ENCODE measurements around the gene INTS13. TPM values are rescaled to one million over a fixed set of nuclear protein-coding genes. Genes with fewer than 3 reads are reported as not detected.

INTS13 gene
- total RNA-seq, 1 donor from 2014 or later: 70.8 TPM

DNA sequence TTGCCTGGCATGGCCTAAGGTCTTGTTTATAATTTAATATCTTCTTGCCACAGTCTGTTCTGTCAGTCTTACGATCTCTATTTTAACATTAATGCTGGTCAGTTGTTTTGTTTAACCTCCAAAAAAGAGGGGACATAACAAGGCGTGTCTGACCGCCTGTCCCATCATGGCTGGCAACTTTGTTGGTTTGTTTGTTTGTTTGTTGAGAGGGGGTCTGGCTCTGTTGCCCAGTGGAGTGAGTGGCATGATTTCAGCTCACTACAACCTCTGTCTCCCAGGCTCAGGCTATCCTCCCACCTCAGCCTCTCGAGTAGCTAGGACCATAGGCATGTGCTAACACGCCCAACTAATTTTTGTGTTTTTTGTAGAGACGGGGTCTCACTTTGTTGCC, 68.7 kb downstream of the INTS13 start:
- peaks cover 2% of the 10 kb centered on the region for H3K4me1 Mint-ChIP-seq
- H3K36me3 Mint-ChIP-seq: no peaks in the 10 kb centered on the region
- H3K79me2 ChIP-seq (ENCODE audit: low read depth): no peaks in the 10 kb centered on the region
- no peak overlapping the region for H2AFZ ChIP-seq (replicated peaks)
- H3K36me3 ChIP-seq: no peaks in the 10 kb centered on the region
- H3K4me3 Mint-ChIP-seq: no peak overlapping the region
- no peak overlapping the region for H3K27ac ChIP-seq
- DNase-seq (ENCODE audit: low spot score): no peak
- H3K27me3 Mint-ChIP-seq (ENCODE audit: insufficient read depth, low read depth): no peaks in the 10 kb centered on the region
- H3K27ac Mint-ChIP-seq: no peak overlapping the region
- TF ChIP-seq, protein P1, sequence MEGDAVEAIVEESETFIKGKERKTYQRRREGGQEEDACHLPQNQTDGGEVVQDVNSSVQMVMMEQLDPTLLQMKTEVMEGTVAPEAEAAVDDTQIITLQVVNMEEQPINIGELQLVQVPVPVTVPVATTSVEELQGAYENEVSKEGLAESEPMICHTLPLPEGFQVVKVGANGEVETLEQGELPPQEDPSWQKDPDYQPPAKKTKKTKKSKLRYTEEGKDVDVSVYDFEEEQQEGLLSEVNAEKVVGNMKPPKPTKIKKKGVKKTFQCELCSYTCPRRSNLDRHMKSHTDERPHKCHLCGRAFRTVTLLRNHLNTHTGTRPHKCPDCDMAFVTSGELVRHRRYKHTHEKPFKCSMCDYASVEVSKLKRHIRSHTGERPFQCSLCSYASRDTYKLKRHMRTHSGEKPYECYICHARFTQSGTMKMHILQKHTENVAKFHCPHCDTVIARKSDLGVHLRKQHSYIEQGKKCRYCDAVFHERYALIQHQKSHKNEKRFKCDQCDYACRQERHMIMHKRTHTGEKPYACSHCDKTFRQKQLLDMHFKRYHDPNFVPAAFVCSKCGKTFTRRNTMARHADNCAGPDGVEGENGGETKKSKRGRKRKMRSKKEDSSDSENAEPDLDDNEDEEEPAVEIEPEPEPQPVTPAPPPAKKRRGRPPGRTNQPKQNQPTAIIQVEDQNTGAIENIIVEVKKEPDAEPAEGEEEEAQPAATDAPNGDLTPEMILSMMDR (IDR thresholded peaks at IDR 0.05): no peak
- TF ChIP-seq EZH2 (IDR thresholded peaks at IDR 0.05) (no peak), EZH2phosphoT487 (IDR thresholded peaks at IDR 0.05) (no peak)
- no peaks in the 10 kb centered on the region for H3F3A ChIP-seq (ENCODE audit: low read depth)
- H3K9me3 ChIP-seq (ENCODE audit: low read depth): no peaks in the 10 kb centered on the region
- H3K4me1 ChIP-seq: no peaks in the 10 kb centered on the region
- no peak overlapping the region for H3K4me2 ChIP-seq
- no peaks in the 10 kb centered on the region for H3K9me3 Mint-ChIP-seq
- no peak overlapping the region for H3K4me3 ChIP-seq
- no peaks in the 10 kb centered on the region for H4K20me1 ChIP-seq (ENCODE audit: low read depth)
- no peak overlapping the region for H3K9ac ChIP-seq
- no peaks in the 10 kb centered on the region for H3K27me3 ChIP-seq

DNA sequence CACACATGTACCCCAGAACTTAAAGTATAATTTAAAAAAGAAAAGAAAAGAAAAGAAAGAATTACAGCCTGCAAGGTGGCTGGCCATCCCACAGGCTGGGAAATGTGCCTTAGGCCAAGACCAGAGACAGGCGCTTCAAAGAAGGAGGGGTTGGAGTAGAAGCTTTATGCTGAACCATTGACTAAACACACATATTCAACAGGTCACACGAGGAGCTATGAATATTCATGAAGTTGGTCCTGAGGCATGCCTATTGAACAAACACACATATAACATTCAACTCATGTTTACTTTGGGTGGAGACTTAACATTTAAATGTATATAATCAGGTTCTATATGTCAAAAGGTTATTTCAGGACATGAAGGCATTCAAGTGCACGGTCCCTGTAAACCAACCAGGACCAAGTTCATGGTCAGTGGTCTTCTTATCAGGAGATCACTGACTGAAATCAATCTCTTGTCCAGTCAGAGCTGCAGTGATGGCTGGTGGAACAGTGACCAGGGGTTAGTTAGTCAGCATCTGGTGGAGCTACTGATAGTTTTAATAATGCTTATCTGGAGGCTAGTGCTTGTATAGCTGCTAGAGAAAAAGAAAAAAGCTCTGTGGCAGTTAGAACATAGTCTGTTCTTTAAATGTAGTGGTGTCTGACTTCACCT, 69.2 kb downstream of the INTS13 start:
- H4K20me1 ChIP-seq (ENCODE audit: low read depth): no peaks in the 10 kb centered on the region
- no peaks in the 10 kb centered on the region for H3F3A ChIP-seq (ENCODE audit: low read depth)
- no peak overlapping the region for H3K4me2 ChIP-seq
- no peaks in the 10 kb centered on the region for H3K27me3 Mint-ChIP-seq (ENCODE audit: insufficient read depth, low read depth)
- H3K4me3 Mint-ChIP-seq: no peak overlapping the region
- H3K9ac ChIP-seq: no peak overlapping the region
- no peaks in the 10 kb centered on the region for H3K36me3 Mint-ChIP-seq
- no peaks in the 10 kb centered on the region for H3K27me3 ChIP-seq
- no peak overlapping the region for H3K27ac Mint-ChIP-seq
- TF ChIP-seq EZH2phosphoT487 (IDR thresholded peaks at IDR 0.05) (no peak), EZH2 (IDR thresholded peaks at IDR 0.05) (no peak)
- TF ChIP-seq, protein P1 (IDR thresholded peaks at IDR 0.05): no peak
- no peaks in the 10 kb centered on the region for H3K9me3 ChIP-seq (ENCODE audit: low read depth)
- no peaks in the 10 kb centered on the region for H3K79me2 ChIP-seq (ENCODE audit: low read depth)
- H3K4me3 ChIP-seq: no peak overlapping the region
- no peak for DNase-seq (ENCODE audit: low spot score)
- no peaks in the 10 kb centered on the region for H3K36me3 ChIP-seq
- H3K9me3 Mint-ChIP-seq: no peaks in the 10 kb centered on the region
- no peak overlapping the region for H3K27ac ChIP-seq
- no peak overlapping the region for H2AFZ ChIP-seq (replicated peaks)
- peaks cover 2% of the 10 kb centered on the region for H3K4me1 Mint-ChIP-seq
- no peaks in the 10 kb centered on the region for H3K4me1 ChIP-seq

DNA sequence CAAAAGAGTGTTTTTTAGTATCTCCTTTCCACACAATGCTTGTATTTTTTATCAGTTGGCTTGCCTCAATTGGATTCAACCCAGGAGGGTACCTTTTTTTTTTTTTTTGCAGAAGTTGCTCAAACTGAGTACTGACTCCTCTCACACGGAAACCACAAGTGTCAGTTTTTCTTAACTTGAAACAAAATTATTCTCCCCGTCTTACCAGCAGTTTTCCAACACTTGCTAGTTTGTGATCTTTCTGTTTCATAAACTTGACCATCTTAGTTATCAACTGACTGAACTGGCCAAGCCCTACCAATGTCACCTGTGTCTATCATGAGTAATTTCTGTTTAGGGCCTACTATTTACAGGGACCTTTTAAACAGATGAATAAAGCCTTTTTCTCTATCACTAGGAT, 70.7 kb downstream of the INTS13 start:
- no peaks in the 10 kb centered on the region for H3K4me1 ChIP-seq
- no peaks in the 10 kb centered on the region for H3K36me3 Mint-ChIP-seq

More for the DNA sequence above, 70.7 kb downstream of the INTS13 start:
- TF ChIP-seq, protein P1 (IDR thresholded peaks at IDR 0.05): no peak
- no peak for TF ChIP-seq EZH2 (IDR thresholded peaks at IDR 0.05)
- TF ChIP-seq EZH2phosphoT487 (IDR thresholded peaks at IDR 0.05): no peak
- no peak overlapping the region for H3K27ac Mint-ChIP-seq
- Histone ChIP-seq H3K27me3 (no peaks in the 10 kb centered on the region), H3K36me3 (no peaks in the 10 kb centered on the region), H3K9ac (no peak overlapping the region), H3K4me3 (no peak overlapping the region), H3K27ac (no peak overlapping the region), H3F3A (ENCODE audit: low read depth) (no peaks in the 10 kb centered on the region), H4K20me1 (ENCODE audit: low read depth) (no peaks in the 10 kb centered on the region), H2AFZ (replicated peaks) (no peak overlapping the region), H3K4me2 (no peak overlapping the region), H3K79me2 (ENCODE audit: low read depth) (no peaks in the 10 kb centered on the region), H3K9me3 (ENCODE audit: low read depth) (no peaks in the 10 kb centered on the region)
- H3K9me3 Mint-ChIP-seq: no peaks in the 10 kb centered on the region
- no peaks in the 10 kb centered on the region for H3K4me1 Mint-ChIP-seq
- no peak overlapping the region for H3K4me3 Mint-ChIP-seq
- no peak for DNase-seq (ENCODE audit: low spot score)
- no peaks in the 10 kb centered on the region for H3K27me3 Mint-ChIP-seq (ENCODE audit: insufficient read depth, low read depth)
